ENCODE data around the gene FRMD5.
A peak's percentile ranks its signal among the peaks of the same experiment; 100 is the strongest.
"Not testable (repeated sequence)": the region's sequence is repeated elsewhere in the genome, so short reads cannot be mapped to it uniquely, and the experiment has no call there.

Gene FRMD5

DNA sequence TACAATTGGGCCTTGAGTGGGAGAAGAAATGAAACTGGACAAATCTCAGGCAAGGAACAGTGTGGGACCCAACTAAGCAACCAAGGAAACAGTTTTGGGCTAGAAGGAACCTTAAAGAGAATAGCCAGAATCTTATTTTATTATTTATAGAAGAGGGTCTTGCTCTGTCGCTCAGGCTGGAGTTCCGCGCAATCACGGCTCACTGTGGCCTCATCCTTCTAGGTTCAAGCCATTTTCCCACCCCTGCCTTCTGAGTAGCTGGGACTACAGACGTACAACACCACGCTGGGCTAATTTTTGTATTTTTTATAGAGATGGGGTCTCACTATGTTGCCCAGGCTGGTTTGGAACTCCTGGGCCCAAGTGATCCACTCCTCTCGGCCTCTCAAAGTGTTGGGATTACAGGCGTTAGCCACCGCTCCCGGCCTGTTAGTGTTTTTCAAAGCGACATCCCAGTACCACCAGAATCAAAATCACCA lies 369.0 kb downstream of the FRMD5 start:
- TF ChIP-seq, protein P1, sequence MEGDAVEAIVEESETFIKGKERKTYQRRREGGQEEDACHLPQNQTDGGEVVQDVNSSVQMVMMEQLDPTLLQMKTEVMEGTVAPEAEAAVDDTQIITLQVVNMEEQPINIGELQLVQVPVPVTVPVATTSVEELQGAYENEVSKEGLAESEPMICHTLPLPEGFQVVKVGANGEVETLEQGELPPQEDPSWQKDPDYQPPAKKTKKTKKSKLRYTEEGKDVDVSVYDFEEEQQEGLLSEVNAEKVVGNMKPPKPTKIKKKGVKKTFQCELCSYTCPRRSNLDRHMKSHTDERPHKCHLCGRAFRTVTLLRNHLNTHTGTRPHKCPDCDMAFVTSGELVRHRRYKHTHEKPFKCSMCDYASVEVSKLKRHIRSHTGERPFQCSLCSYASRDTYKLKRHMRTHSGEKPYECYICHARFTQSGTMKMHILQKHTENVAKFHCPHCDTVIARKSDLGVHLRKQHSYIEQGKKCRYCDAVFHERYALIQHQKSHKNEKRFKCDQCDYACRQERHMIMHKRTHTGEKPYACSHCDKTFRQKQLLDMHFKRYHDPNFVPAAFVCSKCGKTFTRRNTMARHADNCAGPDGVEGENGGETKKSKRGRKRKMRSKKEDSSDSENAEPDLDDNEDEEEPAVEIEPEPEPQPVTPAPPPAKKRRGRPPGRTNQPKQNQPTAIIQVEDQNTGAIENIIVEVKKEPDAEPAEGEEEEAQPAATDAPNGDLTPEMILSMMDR (IDR thresholded peaks at IDR 0.05; ENCODE audit: extremely low read depth, insufficient read depth, missing control alignments): no peak
- in situ Hi-C loops (cut with MboI; ENCODE audit: low pct_unique_long_range_greater_than_20kb, low sequenced_read_pairs, unreplicated experiment): no loop called here
- no peak for DNase-seq (ENCODE audit: low spot score)

DNA sequence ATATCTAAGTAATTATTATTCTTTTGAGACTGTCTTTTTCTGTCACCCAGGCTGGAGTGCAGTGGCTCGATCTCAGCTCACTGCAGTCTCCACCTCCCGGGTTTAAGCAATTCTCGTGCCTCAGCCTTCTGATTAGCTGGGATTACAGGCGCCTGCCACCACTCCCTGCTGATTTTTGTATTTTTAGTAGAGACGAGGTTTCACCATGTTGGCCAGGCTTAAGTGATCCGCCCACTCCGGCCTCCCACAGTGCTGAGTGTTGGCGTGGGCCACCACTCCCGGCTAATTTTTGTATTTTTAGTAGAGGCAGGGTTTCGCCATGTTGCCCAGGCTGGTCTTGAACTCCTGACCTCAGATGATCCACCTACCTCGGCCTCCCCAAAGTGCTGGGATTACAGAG lies 369.8 kb downstream of the FRMD5 start:
- in situ Hi-C loops (cut with MboI; ENCODE audit: low pct_unique_long_range_greater_than_20kb, low sequenced_read_pairs, unreplicated experiment); DNase-seq (ENCODE audit: low spot score): not testable (repeated sequence)

DNA sequence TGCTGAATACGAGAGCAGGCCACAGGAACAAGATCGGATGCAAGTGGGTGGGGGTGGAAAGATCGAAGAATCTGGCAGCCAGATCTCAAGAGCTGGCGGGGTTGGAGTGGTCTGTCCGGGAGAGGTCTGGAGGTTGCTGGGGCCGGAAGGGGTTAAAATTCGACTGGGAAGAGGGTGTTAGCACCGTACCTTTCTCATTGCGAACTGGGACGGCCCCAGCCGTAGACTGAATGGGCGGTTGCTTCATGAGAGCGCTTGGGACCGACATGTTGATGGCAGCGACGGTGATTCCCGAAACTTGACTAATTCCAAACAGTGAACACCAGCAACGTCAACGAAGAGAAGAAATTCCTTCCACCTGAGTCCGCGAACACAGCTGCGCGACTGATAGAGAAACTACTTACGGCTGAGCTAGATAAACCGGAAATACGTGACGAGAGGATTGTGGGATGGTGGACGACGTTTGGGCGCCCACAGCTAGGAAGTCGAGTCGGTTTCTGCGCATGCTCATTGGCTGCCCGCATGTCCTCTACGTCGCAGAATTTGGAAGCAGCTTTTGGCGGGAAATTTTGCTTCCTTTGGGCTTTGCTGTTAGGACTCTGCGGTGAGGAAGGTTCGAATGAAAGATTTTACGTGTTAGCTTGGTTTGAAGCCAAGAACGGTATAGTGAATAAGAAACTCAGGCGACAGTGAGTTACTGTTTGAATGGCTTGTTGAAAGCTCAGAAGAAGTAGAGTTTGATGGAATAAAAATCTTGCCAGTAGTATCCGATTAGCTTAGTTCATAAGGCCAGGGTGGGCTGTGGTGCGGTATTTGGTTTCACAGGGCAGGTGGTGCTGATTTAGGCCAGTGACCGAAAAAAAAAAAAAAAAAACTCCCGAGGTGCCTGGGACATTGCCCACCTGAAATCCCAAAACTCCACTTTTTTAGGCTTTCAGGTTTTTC lies 370.5 kb downstream of the FRMD5 start, which contains the start of gene MFAP1:
MFAP1 (minus strand) TSS at position 389 of the 945 bp plus-strand sequence; CDS start at position 268, 121 bp downstream.
- DNase-seq (ENCODE audit: low spot score): peak; percentile 92
- in situ Hi-C loops (cut with MboI; ENCODE audit: low pct_unique_long_range_greater_than_20kb, low sequenced_read_pairs, unreplicated experiment): no loop called here
- TF ChIP-seq, protein P1 (IDR thresholded peaks at IDR 0.05; ENCODE audit: extremely low read depth, insufficient read depth, missing control alignments): no peak

DNA sequence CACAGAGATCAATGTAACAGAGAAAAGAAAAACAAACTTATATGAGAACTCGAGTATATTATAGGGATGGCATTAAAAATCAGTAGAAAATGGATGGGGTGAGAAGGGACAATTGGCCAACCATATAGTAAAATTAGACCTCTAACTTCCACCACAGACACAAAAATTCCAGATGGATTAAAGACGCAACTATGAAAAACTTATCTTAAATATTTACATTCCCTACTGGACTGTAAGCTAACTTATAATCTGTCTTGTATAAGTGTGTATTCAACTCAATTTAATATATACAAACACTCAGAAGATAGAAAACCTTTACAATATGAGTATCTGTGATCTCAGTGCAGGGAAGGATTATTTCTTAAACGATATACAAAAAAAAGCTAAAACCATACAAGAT lies 373.6 kb downstream of the FRMD5 start:
- DNase-seq (ENCODE audit: low spot score): no peak

More for the DNA sequence above, 373.6 kb downstream of the FRMD5 start:
- in situ Hi-C loops (cut with MboI; ENCODE audit: low pct_unique_long_range_greater_than_20kb, low sequenced_read_pairs, unreplicated experiment): no loop called here
- TF ChIP-seq, protein P1 (IDR thresholded peaks at IDR 0.05; ENCODE audit: extremely low read depth, insufficient read depth, missing control alignments): no peak
